HepG2 (cell line): ENCODE results near the gene SLC9B2. TPM values are rescaled to one million over a fixed set of nuclear protein-coding genes. Genes with fewer than 3 reads are reported as not detected.

Experiments
- HOXA3 ChIP-seq: sonication (generic); formaldehyde crosslinking; IDR thresholded peaks from 2 replicates; pipeline ENCODE4 v1.5.0; 2020; ENCODE audit warnings: missing genetic modification reagents
- ISL2 ChIP-seq: sonication (generic); formaldehyde crosslinking; IDR thresholded peaks from 2 replicates; pipeline ENCODE4 v1.5.0; 2020; ENCODE audit warnings: missing genetic modification reagents
- KDM1A ChIP-seq: IDR thresholded peaks from 2 replicates; pipeline ENCODE4 v1.6.1; 2016; ENCODE audit warnings: missing compliant biosample characterization
- KDM2A ChIP-seq: sonication (generic); formaldehyde crosslinking; IDR thresholded peaks from 2 replicates; pipeline ENCODE4 v1.4.0; 2020; ENCODE audit warnings: low read depth, missing genetic modification reagents, borderline replicate concordance
- KDM3A ChIP-seq: IDR thresholded peaks from 2 replicates; pipeline ENCODE4 v1.6.1; 2018; ENCODE audit warnings: low read depth, missing compliant biosample characterization
- MBNL3 ChIP-seq: fragments of 250-450 bp; sonication (Bioruptor Pico); conservative IDR thresholded peaks from 2 replicates; pipeline ENCODE4 v1.8.0; 2022; ENCODE audit warnings: mild to moderate bottlenecking, inconsistent platforms
- MEF2D ChIP-seq: sonication (generic); formaldehyde crosslinking; IDR thresholded peaks from 2 replicates; pipeline ENCODE4 v1.5.1; 2020; ENCODE audit warnings: mild to moderate bottlenecking, missing genetic modification reagents
- NONO ChIP-seq, 2 experiments: fragments of 450-650 bp in 1 of 2; sonication (generic) in 1 of 2; formaldehyde crosslinking in 1 of 2; IDR thresholded peaks in 1 of 2; conservative IDR thresholded peaks in 1 of 2; 2 replicates each; pipeline versions ENCODE4 v1.6.1 to v1.8.0; 2017 to 2022; ENCODE audit warnings: mild to moderate bottlenecking in 1 of 2, missing genetic modification reagents in 1 of 2, moderate library complexity in 1 of 2
- NR2C2 ChIP-seq: sonication (generic); formaldehyde crosslinking; IDR thresholded peaks from 2 replicates; pipeline ENCODE4 v1.4.0; 2020; ENCODE audit warnings: missing genetic modification reagents, mild to moderate bottlenecking, moderate library complexity, borderline replicate concordance
- POGZ ChIP-seq: sonication (generic); formaldehyde crosslinking; IDR thresholded peaks from 2 replicates; pipeline ENCODE4 v1.4.0; 2020; ENCODE audit warnings: mild to moderate bottlenecking, missing genetic modification reagents
- RFX5 ChIP-seq: IDR thresholded peaks from 2 replicates; pipeline ENCODE4 v1.6.1; 2011; ENCODE audit warnings: low read depth, low read length, improper control_type of control experiment
- SAP130 ChIP-seq: IDR thresholded peaks from 2 replicates; pipeline ENCODE4 v1.6.1; 2016; ENCODE audit warnings: low read depth
- SIX1 ChIP-seq: sonication (generic); formaldehyde crosslinking; IDR thresholded peaks from 2 replicates; pipeline ENCODE4 v1.4.0; 2020; ENCODE audit warnings: missing genetic modification reagents, borderline replicate concordance
- SP1 ChIP-seq, 2 experiments: fragments of 450-650 bp in 1 of 2; sonication (generic) in 1 of 2; formaldehyde crosslinking in 1 of 2; IDR thresholded peaks; 2 replicates each; pipeline versions ENCODE4 v1.4.0 to v1.6.1; 2016 to 2020; ENCODE audit warnings: missing genetic modification reagents in 1 of 2
- ZNF335 ChIP-seq: sonication (generic); formaldehyde crosslinking; IDR thresholded peaks from 2 replicates; pipeline ENCODE4 v1.4.0; 2020; ENCODE audit warnings: missing genetic modification reagents
- ZNF510 ChIP-seq: sonication (generic); formaldehyde crosslinking; IDR thresholded peaks from 2 replicates; pipeline ENCODE4 v1.4.0; 2020; ENCODE audit warnings: low read depth, mild to moderate bottlenecking, missing genetic modification reagents
- ZNF674 ChIP-seq: sonication (generic); formaldehyde crosslinking; IDR thresholded peaks from 2 replicates; pipeline ENCODE4 v1.5.0; 2020; ENCODE audit warnings: low read depth, mild to moderate bottlenecking, missing genetic modification reagents
- ZNF839 ChIP-seq: sonication (generic); formaldehyde crosslinking; IDR thresholded peaks from 2 replicates; pipeline ENCODE4 v1.4.0; 2020; ENCODE audit warnings: missing genetic modification reagents, mild to moderate bottlenecking, borderline replicate concordance
- ZNF883 ChIP-seq: sonication (generic); formaldehyde crosslinking; IDR thresholded peaks from 2 replicates; pipeline ENCODE4 v1.5.1; 2020; ENCODE audit warnings: mild to moderate bottlenecking, missing genetic modification reagents; ENCODE audit errors: not compliant biosample characterization
- polyA plus RNA-seq, 8 experiments: library from polyadenylated mRNA; depleted of rRNA in 3 of 8; stranded (reverse) in 7 of 8; unstranded in 1 of 8; fragments of >200 nt; fragmentation: Illumina TruSeq in 4 of 8; extraction: Trizol in 4 of 8; gene quantifications; 2 replicates each; pipeline versions ENCODE4 v1.2.1 to v1.2.3, GENCODE V29; 2011 to 2016; ENCODE audit warnings: low read depth in 4 of 8, missing spikeins in 1 of 8, mixed read lengths in 1 of 8; ENCODE audit not compliant: insufficient read depth in 1 of 8
- total RNA-seq, 5 experiments: library from RNA; depleted of rRNA; stranded (reverse); fragments of >200 nt; fragmentation: Illumina TruSeq; extraction: Trizol; gene quantifications; 2 replicates each; pipeline ENCODE4 v1.2.3, GENCODE V29; 2016; ENCODE audit warnings: low read depth in 1 of 5
- TF ChIP-seq, protein P1 (sequence below): sonication (generic); formaldehyde crosslinking; IDR thresholded peaks from 2 replicates; pipeline ENCODE4 v1.8.0; 2022; ENCODE audit warnings: mild to moderate bottlenecking, missing genetic modification reagents, borderline replicate concordance
- TF ChIP-seq, protein P2 (sequence below): IDR thresholded peaks from 2 replicates; pipeline ENCODE4 v1.6.1; 2016; ENCODE audit warnings: low read depth, control low read depth
- TF ChIP-seq, protein P3 (sequence below): IDR thresholded peaks from 2 replicates; pipeline ENCODE4 v1.6.1; 2018; ENCODE audit warnings: missing genetic modification reagents
- TF ChIP-seq, protein P4 (sequence below): sonication (generic); formaldehyde crosslinking; IDR thresholded peaks from 2 replicates; pipeline ENCODE4 v1.8.0; 2022; ENCODE audit warnings: missing genetic modification reagents, mild to moderate bottlenecking, moderate library complexity, borderline replicate concordance

The SLC9B2 gene
- total and polyA plus RNA-seq, 2 of the 13 experiments (the other 11 are each of a cell fraction or from before 2014, with no cell fraction given): 23.5 to 38.5 TPM

DNA sequence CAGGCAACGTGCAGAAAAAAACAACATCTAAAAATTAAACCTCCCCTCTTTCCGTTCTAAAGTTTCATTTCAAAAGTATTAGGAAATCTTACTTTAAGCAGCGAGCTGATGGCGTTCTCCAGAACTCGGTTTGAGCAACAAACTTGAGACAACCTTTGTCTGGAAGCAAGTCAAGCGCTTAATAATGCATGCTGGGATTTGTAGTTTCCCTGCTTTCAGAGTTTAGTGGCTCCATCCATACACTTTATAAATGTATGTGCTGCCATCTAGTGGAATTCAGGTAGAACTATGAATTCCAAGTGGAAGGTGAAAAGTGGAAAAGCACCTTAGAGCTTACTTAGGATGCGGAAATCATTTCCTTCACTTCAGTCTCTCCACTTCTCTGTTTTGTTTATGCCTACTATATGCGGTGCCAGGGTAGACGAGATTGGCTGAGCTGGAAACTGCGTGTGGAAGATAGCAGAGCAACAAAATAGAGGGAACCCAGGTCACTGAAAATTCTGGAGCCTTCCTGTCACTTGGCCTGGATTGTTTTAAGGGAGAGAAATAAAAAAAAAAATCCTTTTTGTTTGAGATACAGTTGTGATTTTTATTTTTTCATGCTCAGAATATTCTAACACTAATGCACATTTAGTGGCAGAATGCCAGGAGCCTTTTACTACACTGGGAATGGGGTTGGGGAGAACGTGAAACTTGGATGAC lies 23.3 kb upstream of the SLC9B2 start, which contains the start of gene BDH2 (continued):
- TF ChIP-seq, protein P1, sequence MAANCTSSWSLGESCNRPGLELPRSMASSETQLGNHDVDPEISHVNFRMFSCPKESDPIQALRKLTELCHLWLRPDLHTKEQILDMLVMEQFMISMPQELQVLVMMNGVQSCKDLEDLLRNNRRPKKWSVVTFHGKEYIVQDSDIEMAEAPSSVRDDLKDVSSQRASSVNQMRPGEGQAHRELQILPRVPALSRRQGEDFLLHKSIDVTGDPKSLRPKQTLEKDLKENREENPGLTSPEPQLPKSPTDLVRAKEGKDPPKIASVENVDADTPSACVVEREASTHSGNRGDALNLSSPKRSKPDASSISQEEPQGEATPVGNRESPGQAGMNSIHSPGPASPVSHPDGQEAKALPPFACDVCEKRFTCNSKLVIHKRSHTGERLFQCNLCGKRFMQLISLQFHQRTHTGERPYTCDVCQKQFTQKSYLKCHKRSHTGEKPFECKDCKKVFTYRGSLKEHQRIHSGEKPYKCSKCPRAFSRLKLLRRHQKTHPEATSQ (CRISPR knock-in tag): no peak
- TF ChIP-seq ZNF335: peak; percentile 47; the same call in 1 of the 2 replicates
- TF ChIP-seq ZNF839 (CRISPR knock-in tag): no peak
- TF ChIP-seq HOXA3 (CRISPR knock-in tag): no peak
- TF ChIP-seq ZNF510 (CRISPR knock-in tag): no peak
- peak; percentile 68 for TF ChIP-seq SAP130 (CRISPR knock-in tag)
- no peak for TF ChIP-seq SP1 (IDR thresholded peaks at IDR 0.05)
- no peak for TF ChIP-seq SP1 (CRISPR knock-in tag; IDR thresholded peaks at IDR 0.05)
- TF ChIP-seq, protein P2, sequence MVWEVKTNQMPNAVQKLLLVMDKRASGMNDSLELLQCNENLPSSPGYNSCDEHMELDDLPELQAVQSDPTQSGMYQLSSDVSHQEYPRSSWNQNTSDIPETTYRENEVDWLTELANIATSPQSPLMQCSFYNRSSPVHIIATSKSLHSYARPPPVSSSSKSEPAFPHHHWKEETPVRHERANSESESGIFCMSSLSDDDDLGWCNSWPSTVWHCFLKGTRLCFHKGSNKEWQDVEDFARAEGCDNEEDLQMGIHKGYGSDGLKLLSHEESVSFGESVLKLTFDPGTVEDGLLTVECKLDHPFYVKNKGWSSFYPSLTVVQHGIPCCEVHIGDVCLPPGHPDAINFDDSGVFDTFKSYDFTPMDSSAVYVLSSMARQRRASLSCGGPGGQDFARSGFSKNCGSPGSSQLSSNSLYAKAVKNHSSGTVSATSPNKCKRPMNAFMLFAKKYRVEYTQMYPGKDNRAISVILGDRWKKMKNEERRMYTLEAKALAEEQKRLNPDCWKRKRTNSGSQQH: no peak
- TF ChIP-seq KDM2A (CRISPR knock-in tag): no peak
- TF ChIP-seq ZNF883: no peak
- no peak for TF ChIP-seq RFX5
- TF ChIP-seq NR2C2 (CRISPR knock-in tag): peak; percentile 42; the same call in 1 of the 2 replicates
- TF ChIP-seq ISL2 (CRISPR knock-in tag): no peak
- no peak for TF ChIP-seq SIX1 (CRISPR knock-in tag)
- TF ChIP-seq, protein P3, sequence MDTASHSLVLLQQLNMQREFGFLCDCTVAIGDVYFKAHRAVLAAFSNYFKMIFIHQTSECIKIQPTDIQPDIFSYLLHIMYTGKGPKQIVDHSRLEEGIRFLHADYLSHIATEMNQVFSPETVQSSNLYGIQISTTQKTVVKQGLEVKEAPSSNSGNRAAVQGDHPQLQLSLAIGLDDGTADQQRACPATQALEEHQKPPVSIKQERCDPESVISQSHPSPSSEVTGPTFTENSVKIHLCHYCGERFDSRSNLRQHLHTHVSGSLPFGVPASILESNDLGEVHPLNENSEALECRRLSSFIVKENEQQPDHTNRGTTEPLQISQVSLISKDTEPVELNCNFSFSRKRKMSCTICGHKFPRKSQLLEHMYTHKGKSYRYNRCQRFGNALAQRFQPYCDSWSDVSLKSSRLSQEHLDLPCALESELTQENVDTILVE (CRISPR knock-in tag): no peak
- TF ChIP-seq ZNF674: no peak
- no peak for TF ChIP-seq MEF2D (CRISPR knock-in tag)
- no peak for TF ChIP-seq NONO (IDR thresholded peaks at IDR 0.05)
- no peak for TF ChIP-seq NONO (CRISPR knock-in tag; conservative IDR thresholded peaks at IDR 0.05)
- TF ChIP-seq POGZ (CRISPR knock-in tag): 0 out of 2 replicates have a peak, but pooled peaks have one; percentile 34
- no peak for TF ChIP-seq KDM1A (CRISPR knock-in tag)
- TF ChIP-seq MBNL3 (CRISPR knock-in tag): no peak
- TF ChIP-seq KDM3A (CRISPR knock-in tag): 0 out of 2 replicates have a peak, but pooled peaks have one; percentile 21
- TF ChIP-seq, protein P4, sequence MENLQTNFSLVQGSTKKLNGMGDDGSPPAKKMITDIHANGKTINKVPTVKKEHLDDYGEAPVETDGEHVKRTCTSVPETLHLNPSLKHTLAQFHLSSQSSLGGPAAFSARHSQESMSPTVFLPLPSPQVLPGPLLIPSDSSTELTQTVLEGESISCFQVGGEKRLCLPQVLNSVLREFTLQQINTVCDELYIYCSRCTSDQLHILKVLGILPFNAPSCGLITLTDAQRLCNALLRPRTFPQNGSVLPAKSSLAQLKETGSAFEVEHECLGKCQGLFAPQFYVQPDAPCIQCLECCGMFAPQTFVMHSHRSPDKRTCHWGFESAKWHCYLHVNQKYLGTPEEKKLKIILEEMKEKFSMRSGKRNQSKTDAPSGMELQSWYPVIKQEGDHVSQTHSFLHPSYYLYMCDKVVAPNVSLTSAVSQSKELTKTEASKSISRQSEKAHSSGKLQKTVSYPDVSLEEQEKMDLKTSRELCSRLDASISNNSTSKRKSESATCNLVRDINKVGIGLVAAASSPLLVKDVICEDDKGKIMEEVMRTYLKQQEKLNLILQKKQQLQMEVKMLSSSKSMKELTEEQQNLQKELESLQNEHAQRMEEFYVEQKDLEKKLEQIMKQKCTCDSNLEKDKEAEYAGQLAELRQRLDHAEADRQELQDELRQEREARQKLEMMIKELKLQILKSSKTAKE (CRISPR knock-in tag): no peak
